ENCODE measurements around the gene SOX6. TPM values are rescaled to one million over a fixed set of nuclear protein-coding genes. Genes with fewer than 3 reads are reported as not detected.

SOX6 gene
- total and polyA plus RNA-seq, 2 experiments from 2014 or later, result 0.03 to 0.66 TPM

DNA sequence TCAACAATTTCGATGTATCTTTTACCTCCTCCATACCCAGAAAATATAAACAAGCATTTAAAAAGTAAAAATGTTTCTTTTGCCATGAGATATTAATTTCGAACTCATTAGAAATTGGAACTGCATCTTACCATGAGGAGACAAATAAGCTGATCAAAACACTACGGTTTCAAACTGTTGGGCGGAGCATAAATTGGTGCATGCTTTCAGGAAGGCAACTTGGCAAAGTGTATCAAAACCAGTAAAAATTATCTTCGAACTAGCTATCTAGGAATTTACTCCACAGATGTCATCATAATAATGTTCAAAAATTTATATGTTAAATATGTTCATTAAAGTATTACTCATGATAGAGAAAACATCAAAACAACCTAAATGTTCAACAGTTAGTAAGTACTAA, 21.4 kb upstream of the SOX6 start:
- Histone ChIP-seq H3K27me3 (ENCODE audit: insufficient read depth) (no peaks in the 10 kb centered on the region), H3F3A (replicated peaks; ENCODE audit: low read depth) (no peaks in the 10 kb centered on the region), H3K9me2 (ENCODE audit: insufficient read depth) (no peaks in the 10 kb centered on the region), H3K4me1 (ENCODE audit: insufficient read depth) (no peaks in the 10 kb centered on the region), H3K36me3 (ENCODE audit: insufficient read depth) (no peaks in the 10 kb centered on the region), H4K20me1 (replicated peaks; ENCODE audit: insufficient read depth) (no peaks in the 10 kb centered on the region), H3K79me2 (replicated peaks; ENCODE audit: insufficient read depth) (no peaks in the 10 kb centered on the region), H3K4me2 (no peak overlapping the region), H3K4me3 (no peak overlapping the region), H2AFZ (no peak overlapping the region), H3K27ac (ENCODE audit: low read depth) (no peak overlapping the region)
- TF ChIP-seq REST (IDR thresholded peaks at IDR 0.05; ENCODE audit: unreplicated experiment), result no peak
- TF ChIP-seq CREB1 (CRISPR knock-in tag; IDR thresholded peaks at IDR 0.05; ENCODE audit: low read depth), result no peak
- no peak for TF ChIP-seq JUNB (IDR thresholded peaks at IDR 0.05; ENCODE audit: unreplicated experiment)
- TF ChIP-seq POLR2AphosphoS5 (IDR thresholded peaks at IDR 0.05; ENCODE audit: low read depth), result no peak
- TF ChIP-seq, protein P1, sequence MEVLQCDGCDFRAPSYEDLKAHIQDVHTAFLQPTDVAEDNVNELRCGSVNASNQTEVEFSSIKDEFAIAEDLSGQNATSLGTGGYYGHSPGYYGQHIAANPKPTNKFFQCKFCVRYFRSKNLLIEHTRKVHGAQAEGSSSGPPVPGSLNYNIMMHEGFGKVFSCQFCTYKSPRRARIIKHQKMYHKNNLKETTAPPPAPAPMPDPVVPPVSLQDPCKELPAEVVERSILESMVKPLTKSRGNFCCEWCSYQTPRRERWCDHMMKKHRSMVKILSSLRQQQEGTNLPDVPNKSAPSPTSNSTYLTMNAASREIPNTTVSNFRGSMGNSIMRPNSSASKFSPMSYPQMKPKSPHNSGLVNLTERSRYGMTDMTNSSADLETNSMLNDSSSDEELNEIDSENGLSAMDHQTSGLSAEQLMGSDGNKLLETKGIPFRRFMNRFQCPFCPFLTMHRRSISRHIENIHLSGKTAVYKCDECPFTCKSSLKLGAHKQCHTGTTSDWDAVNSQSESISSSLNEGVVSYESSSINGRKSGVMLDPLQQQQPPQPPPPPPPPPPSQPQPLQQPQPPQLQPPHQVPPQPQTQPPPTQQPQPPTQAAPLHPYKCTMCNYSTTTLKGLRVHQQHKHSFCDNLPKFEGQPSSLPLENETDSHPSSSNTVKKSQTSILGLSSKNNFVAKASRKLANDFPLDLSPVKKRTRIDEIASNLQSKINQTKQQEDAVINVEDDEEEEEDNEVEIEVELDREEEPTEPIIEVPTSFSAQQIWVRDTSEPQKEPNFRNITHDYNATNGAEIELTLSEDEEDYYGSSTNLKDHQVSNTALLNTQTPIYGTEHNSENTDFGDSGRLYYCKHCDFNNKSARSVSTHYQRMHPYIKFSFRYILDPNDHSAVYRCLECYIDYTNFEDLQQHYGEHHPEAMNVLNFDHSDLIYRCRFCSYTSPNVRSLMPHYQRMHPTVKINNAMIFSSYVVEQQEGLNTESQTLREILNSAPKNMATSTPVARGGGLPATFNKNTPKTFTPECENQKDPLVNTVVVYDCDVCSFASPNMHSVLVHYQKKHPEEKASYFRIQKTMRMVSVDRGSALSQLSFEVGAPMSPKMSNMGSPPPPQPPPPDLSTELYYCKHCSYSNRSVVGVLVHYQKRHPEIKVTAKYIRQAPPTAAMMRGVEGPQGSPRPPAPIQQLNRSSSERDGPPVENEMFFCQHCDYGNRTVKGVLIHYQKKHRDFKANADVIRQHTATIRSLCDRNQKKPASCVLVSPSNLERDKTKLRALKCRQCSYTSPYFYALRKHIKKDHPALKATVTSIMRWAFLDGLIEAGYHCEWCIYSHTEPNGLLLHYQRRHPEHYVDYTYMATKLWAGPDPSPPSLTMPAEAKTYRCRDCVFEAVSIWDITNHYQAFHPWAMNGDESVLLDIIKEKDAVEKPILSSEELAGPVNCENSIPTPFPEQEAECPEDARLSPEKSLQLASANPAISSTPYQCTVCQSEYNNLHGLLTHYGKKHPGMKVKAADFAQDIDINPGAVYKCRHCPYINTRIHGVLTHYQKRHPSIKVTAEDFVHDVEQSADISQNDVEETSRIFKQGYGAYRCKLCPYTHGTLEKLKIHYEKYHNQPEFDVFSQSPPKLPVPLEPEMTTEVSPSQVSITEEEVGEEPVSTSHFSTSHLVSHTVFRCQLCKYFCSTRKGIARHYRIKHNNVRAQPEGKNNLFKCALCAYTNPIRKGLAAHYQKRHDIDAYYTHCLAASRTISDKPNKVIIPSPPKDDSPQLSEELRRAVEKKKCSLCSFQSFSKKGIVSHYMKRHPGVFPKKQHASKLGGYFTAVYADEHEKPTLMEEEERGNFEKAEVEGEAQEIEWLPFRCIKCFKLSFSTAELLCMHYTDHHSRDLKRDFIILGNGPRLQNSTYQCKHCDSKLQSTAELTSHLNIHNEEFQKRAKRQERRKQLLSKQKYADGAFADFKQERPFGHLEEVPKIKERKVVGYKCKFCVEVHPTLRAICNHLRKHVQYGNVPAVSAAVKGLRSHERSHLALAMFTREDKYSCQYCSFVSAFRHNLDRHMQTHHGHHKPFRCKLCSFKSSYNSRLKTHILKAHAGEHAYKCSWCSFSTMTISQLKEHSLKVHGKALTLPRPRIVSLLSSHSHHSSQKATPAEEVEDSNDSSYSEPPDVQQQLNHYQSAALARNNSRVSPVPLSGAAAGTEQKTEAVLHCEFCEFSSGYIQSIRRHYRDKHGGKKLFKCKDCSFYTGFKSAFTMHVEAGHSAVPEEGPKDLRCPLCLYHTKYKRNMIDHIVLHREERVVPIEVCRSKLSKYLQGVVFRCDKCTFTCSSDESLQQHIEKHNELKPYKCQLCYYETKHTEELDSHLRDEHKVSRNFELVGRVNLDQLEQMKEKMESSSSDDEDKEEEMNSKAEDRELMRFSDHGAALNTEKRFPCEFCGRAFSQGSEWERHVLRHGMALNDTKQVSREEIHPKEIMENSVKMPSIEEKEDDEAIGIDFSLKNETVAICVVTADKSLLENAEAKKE (CRISPR knock-in tag; IDR thresholded peaks at IDR 0.05), result no peak
- no peak for TF ChIP-seq ZNF331 (CRISPR knock-in tag; IDR thresholded peaks at IDR 0.05; ENCODE audit: low read depth)
- TF ChIP-seq ZNF114 (CRISPR knock-in tag; IDR thresholded peaks at IDR 0.05), result no peak
- TF ChIP-seq, protein P2, sequence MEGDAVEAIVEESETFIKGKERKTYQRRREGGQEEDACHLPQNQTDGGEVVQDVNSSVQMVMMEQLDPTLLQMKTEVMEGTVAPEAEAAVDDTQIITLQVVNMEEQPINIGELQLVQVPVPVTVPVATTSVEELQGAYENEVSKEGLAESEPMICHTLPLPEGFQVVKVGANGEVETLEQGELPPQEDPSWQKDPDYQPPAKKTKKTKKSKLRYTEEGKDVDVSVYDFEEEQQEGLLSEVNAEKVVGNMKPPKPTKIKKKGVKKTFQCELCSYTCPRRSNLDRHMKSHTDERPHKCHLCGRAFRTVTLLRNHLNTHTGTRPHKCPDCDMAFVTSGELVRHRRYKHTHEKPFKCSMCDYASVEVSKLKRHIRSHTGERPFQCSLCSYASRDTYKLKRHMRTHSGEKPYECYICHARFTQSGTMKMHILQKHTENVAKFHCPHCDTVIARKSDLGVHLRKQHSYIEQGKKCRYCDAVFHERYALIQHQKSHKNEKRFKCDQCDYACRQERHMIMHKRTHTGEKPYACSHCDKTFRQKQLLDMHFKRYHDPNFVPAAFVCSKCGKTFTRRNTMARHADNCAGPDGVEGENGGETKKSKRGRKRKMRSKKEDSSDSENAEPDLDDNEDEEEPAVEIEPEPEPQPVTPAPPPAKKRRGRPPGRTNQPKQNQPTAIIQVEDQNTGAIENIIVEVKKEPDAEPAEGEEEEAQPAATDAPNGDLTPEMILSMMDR (conservative IDR thresholded peaks at IDR 0.05; ENCODE audit: low read depth in 2 of 2), result no peak
- TF ChIP-seq EZH2 (IDR thresholded peaks at IDR 0.05; ENCODE audit: low read depth, unreplicated experiment), result no peak
- no peak for TF ChIP-seq STAT1 (IDR thresholded peaks at IDR 0.05; ENCODE audit: unreplicated experiment)
- TF ChIP-seq ETS1 (IDR thresholded peaks at IDR 0.05), result no peak
- TF ChIP-seq EZH2phosphoT487 (IDR thresholded peaks at IDR 0.05; ENCODE audit: unreplicated experiment), result no peak
- TF ChIP-seq NANOG (IDR thresholded peaks at IDR 0.05; ENCODE audit: borderline replicate concordance), result no peak
- Mint-ChIP-seq H3K9me3 (no peaks in the 10 kb centered on the region), H3K4me1 (no peaks in the 10 kb centered on the region), H3K27ac (no peak overlapping the region), H3K4me3 (no peak overlapping the region), H3K36me3 (ENCODE audit: low read depth) (no peaks in the 10 kb centered on the region), H3K27me3 (ENCODE audit: insufficient read depth, low read depth, poor library complexity) (peaks cover 2% of the 10 kb centered on the region)
- no peak for DNase-seq (ENCODE audit: low spot score)
- ATAC-seq, result no peak

All from GM23338 (cell line).